SK-N-SH treated with all-trans-retinoic acid at 6 μM for 48 hours (cell line): Measurements from ENCODE around the gene BTAF1.

Experiments used
- ARNTL ChIP-seq: fragments of 450-650 bp; formaldehyde crosslinking; IDR thresholded peaks from 2 replicates; pipeline ENCODE4 v1.5.0; 2020; ENCODE audit warnings: low read depth, mild to moderate bottlenecking, moderate library complexity, borderline replicate concordance
- BACH2 ChIP-seq: fragments of 250-450 bp; sonication (Bioruptor Pico); IDR thresholded peaks from 2 replicates; pipeline ENCODE4 v1.9.0; 2021; ENCODE audit warnings: mild to moderate bottlenecking, borderline replicate concordance
- CREB5 ChIP-seq: fragments of 250-450 bp; sonication (Bioruptor Pico); IDR thresholded peaks from 2 replicates; pipeline ENCODE4 v1.5.1; 2020; ENCODE audit warnings: low read depth, mild to moderate bottlenecking, moderate library complexity
- CSDC2 ChIP-seq: fragments of 250-450 bp; sonication (Bioruptor Pico); IDR thresholded peaks from 2 replicates; pipeline ENCODE4 v1.5.0; 2020; ENCODE audit warnings: mild to moderate bottlenecking, moderate library complexity
- ESRRG ChIP-seq: fragments of 250-450 bp; sonication (Bioruptor Pico); IDR thresholded peaks from 2 replicates; pipeline ENCODE4 v1.6.1; 2021; ENCODE audit warnings: mild to moderate bottlenecking
- GLIS3 ChIP-seq: fragments of 250-450 bp; sonication (Bioruptor Pico); IDR thresholded peaks from 2 replicates; pipeline ENCODE4 v1.5.0; 2020; ENCODE audit warnings: mild to moderate bottlenecking, moderate library complexity
- PATZ1 ChIP-seq: fragments of 250-450 bp; sonication (Bioruptor Pico); IDR thresholded peaks from 2 replicates; pipeline ENCODE4 v1.8.0; 2020; ENCODE audit warnings: mild to moderate bottlenecking, moderate library complexity, borderline replicate concordance
- PPARA ChIP-seq: fragments of 250-450 bp; sonication (Bioruptor Pico); IDR thresholded peaks from 2 replicates; pipeline ENCODE4 v1.5.0; 2020; ENCODE audit warnings: mild to moderate bottlenecking, borderline replicate concordance
- RARB ChIP-seq: fragments of 250-450 bp; sonication (Bioruptor Pico); IDR thresholded peaks from 2 replicates; pipeline ENCODE4 v1.8.0; 2021; ENCODE audit warnings: mild to moderate bottlenecking, moderate library complexity
- ZFP30 ChIP-seq: fragments of 450-650 bp; formaldehyde crosslinking; IDR thresholded peaks from 2 replicates; pipeline ENCODE4 v1.5.0; 2022; ENCODE audit warnings: mild to moderate bottlenecking, moderate library complexity
- ZNF70 ChIP-seq: fragments of 450-650 bp; formaldehyde crosslinking; IDR thresholded peaks from 2 replicates; pipeline ENCODE4 v1.5.0; 2020; ENCODE audit warnings: mild to moderate bottlenecking, moderate library complexity

DNA sequence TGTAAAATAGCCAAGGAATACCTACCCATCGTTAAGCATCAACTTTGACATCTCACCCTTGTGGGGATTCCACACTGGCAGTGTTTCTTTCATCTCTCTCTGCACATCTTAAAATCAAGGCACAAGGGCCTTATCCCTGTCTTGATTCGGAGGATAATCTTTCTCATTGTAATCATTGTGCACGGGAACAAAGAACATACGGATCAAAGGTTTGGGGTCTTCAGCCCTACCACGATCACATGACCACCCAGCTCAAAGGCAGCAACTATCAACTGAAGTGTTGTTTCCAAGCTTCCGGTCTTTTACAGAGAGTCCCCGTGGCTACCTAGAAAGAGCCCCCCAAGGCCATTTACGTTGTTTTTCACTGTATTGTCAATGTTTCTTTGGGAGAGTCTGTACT, 26.1 kb upstream of the BTAF1 start:
- TF ChIP-seq ESRRG (CRISPR knock-in tag) (no peak), PPARA (CRISPR knock-in tag) (no peak), ARNTL (CRISPR knock-in tag) (no peak), ZFP30 (CRISPR knock-in tag) (no peak), ZNF70 (no peak), RARB (CRISPR knock-in tag) (no peak), CSDC2 (no peak), CREB5 (no peak), BACH2 (no peak), GLIS3 (CRISPR knock-in tag) (no peak), PATZ1 (CRISPR knock-in tag) (no peak)
